A673 (cell line): ENCODE measurements around the gene MED12L. TPM values are rescaled to one million over a fixed set of nuclear protein-coding genes. Genes with fewer than 3 reads are reported as not detected.

Source experiments
- BruUV-seq: library from RNA; stranded (reverse); fragments of 400-500 nt; replicated peaks from 2 replicates; lab custom pipeline; 2021; lab: Mats Ljungman, UMichigan
- CTCF ChIA-PET: fragments of 300-600 bp; sonication (Branson Sonifier 250); formaldehyde crosslinking; loops from one replicate; lab custom pipeline; 2022; ENCODE audit warnings: antibody characterized with exemption; lab: Charles Lee
- POLR2A ChIA-PET: fragments of 300-600 bp; sonication (Branson Sonifier 250); formaldehyde crosslinking; loops from one replicate; lab custom pipeline; 2022; ENCODE audit warnings: antibody characterized with exemption; ENCODE audit not compliant: low non-redundant PET; lab: Charles Lee
- DNase-seq: peaks from one replicate; pipeline ENCODE4 v3.0.0-alpha.2; 2015; ENCODE audit warnings: low spot score
- H3K27ac ChIP-seq: fragments of 200-600 bp; sonication (generic); 2 replicates; pipeline ENCODE4 v1.5.1; 2016; ENCODE audit warnings: mixed run types, low read depth, mild to moderate bottlenecking, mixed read lengths, antibody characterized with exemption, low read length; ENCODE audit not compliant: poor library complexity, severe bottlenecking
- H3K27me3 ChIP-seq: fragments of 200-600 bp; sonication (generic); replicated peaks from 2 replicates; pipeline ENCODE4 v1.6.1; 2017; ENCODE audit warnings: mixed run types, low read depth, mild to moderate bottlenecking, mixed read lengths, antibody characterized with exemption, low read length; ENCODE audit not compliant: insufficient read depth, poor library complexity
- H3K36me3 ChIP-seq: fragments of 200-600 bp; sonication (generic); 2 replicates; pipeline ENCODE4 v1.6.1; 2016; ENCODE audit warnings: mixed run types, mild to moderate bottlenecking, mixed read lengths, antibody characterized with exemption, low read length; ENCODE audit not compliant: insufficient read depth, poor library complexity, severe bottlenecking
- H3K4me1 ChIP-seq: fragments of 200-600 bp; sonication (generic); 2 replicates; pipeline ENCODE4 v1.6.1; 2017; ENCODE audit warnings: mixed run types, mild to moderate bottlenecking, mixed read lengths, antibody characterized with exemption, low read length; ENCODE audit not compliant: insufficient read depth, poor library complexity, severe bottlenecking
- H3K4me3 ChIP-seq: fragments of 200-600 bp; sonication (generic); 2 replicates; pipeline ENCODE4 v1.5.1; 2016; ENCODE audit warnings: low read depth, mixed run types, mild to moderate bottlenecking, mixed read lengths, low read length; ENCODE audit not compliant: poor library complexity, severe bottlenecking
- H3K9me3 ChIP-seq: fragments of 200-600 bp; sonication (generic); 2 replicates; pipeline ENCODE4 v1.6.1; 2016; ENCODE audit warnings: mixed run types, low read depth, mild to moderate bottlenecking, mixed read lengths, antibody characterized with exemption, low read length; ENCODE audit not compliant: poor library complexity, severe bottlenecking
- CTCF ChIP-seq: fragments of 300-800, 200-600 bp; sonication (generic); conservative IDR thresholded peaks from 2 replicates; pipeline ENCODE4 v1.5.1; 2017; ENCODE audit warnings: low read depth, mild to moderate bottlenecking, antibody characterized with exemption, low read length, moderate library complexity, mixed read lengths
- EZH2 ChIP-seq: fragments of 200-600 bp; sonication (generic); IDR thresholded peaks from 2 replicates; pipeline ENCODE4 v1.6.1; 2017; ENCODE audit warnings: borderline replicate concordance, low read depth, mild to moderate bottlenecking, mixed read lengths, antibody characterized with exemption, low read length; ENCODE audit not compliant: poor library complexity, severe bottlenecking
- intact Hi-C: fragments of 100-400 bp; cut with micrococcal nuclease; formaldehyde crosslinking; loops from one replicate; pipeline ENCODE4 v1.10.0; 2022; ENCODE audit not compliant: unreplicated experiment
- total RNA-seq: library from RNA; stranded (reverse); gene quantifications from 2 replicates; pipeline ENCODE4 v1.2.3, GENCODE V29; 2021

MED12L gene
- total RNA-seq, 1 experiment from 2014 or later, result 0.71 TPM

- POLR2A ChIA-PET, result no interaction called here
- no peak for DNase-seq
- no TSS peak for BruUV-seq
- no peaks in the 10 kb centered on the region for H3K36me3 ChIP-seq
- H3K4me1 ChIP-seq, result peaks cover 8% of the 10 kb centered on the region
- H3K4me3 ChIP-seq, result no peak overlapping the region
- no peaks in the 10 kb centered on the region for H3K27me3 ChIP-seq
- TF ChIP-seq CTCF, result no peak
- TF ChIP-seq EZH2, result no peak
- no peaks in the 10 kb centered on the region for H3K9me3 ChIP-seq
- H3K27ac ChIP-seq, result no peak overlapping the region
- CTCF ChIA-PET, result no interaction called here
- intact Hi-C loops, result no loop called here
These were observed 271.5 kb downstream of the MED12L start for GRCh38 chr3:151356794-151357462.

DNA sequence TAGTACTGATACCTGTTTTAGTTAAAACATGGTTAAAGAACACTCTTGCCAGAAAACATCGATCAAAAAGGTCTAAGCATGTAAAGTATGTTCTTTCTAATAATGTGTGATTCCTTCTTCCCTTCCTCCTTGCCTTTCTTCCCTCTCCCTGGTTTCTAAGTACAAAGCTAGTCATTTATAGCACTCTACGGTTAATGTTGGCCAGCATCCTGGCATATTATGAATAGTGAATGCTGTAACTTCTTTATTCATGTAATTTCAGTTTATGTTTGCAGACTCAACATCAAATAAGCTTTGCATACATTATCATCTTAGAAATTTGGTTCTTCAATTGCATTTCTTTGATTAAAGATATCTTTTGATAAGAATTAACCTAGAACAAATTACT lies 272.0 kb downstream of the MED12L start:
- BruUV-seq, result no TSS peak

GRCh38 chr3:151362751-151363174 lies 277.3 kb downstream of the MED12L start:
- DNase-seq, result no peak
- POLR2A ChIA-PET, result interaction anchor here (0.7 kb wide), 1 partner anchor 145 kb away, joined by 3 read pairs; no protein-coding TSS in a partner anchor

More for the DNA sequence above, 272.0 kb downstream of the MED12L start:
- Histone ChIP-seq H3K36me3 (no peaks in the 10 kb centered on the region), H3K4me1 (peaks cover 8% of the 10 kb centered on the region), H3K27me3 (no peaks in the 10 kb centered on the region), H3K9me3 (no peaks in the 10 kb centered on the region), H3K4me3 (no peak overlapping the region), H3K27ac (no peak overlapping the region)
- CTCF ChIA-PET, result no interaction called here
- intact Hi-C loops, result no loop called here
- no peak for DNase-seq
- POLR2A ChIA-PET, result no interaction called here
- TF ChIP-seq CTCF (no peak), EZH2 (no peak)

More at GRCh38 chr3:151362751-151363174, 277.3 kb downstream of the MED12L start:
- CTCF ChIA-PET, result no interaction called here
- intact Hi-C loops, result no loop called here
- H3K4me3 ChIP-seq, result no peak overlapping the region
- TF ChIP-seq CTCF, result no peak
- TF ChIP-seq EZH2, result no peak
- H3K27ac ChIP-seq, result no peak overlapping the region
- BruUV-seq, result no TSS peak
- peaks cover 1% of the 10 kb centered on the region for H3K4me1 ChIP-seq
- no peaks in the 10 kb centered on the region for H3K36me3 ChIP-seq
- no peaks in the 10 kb centered on the region for H3K9me3 ChIP-seq
- no peaks in the 10 kb centered on the region for H3K27me3 ChIP-seq
